CD4-positive, CD25-positive, alpha-beta regulatory T cell (primary cell): Measurements from ENCODE around the gene PBOV1. TPM values are rescaled to one million over a fixed set of nuclear protein-coding genes. Genes with fewer than 3 reads are reported as not detected.

Source experiments
- ATAC-seq, 2 donors: fragments of 150-1000 bp; cut with Tn5 transposase; one replicate each; pipeline ENCODE4 v1.10.0; 2021; ENCODE audit warnings: low read depth in 2 of 2, moderate number of reproducible peaks in 2 of 2, moderate library complexity in 1 of 2
- DNase-seq, 3 donors: peaks; one replicate each; pipeline versions ENCODE4 v3.0.0 to v3.0.0-alpha.2; 2012 to 2022; ENCODE audit warnings: mixed read lengths in 1 of 3
- H3K27ac ChIP-seq: one replicate; pipeline ENCODE4 v1.7.0; 2013; ENCODE audit warnings: mild to moderate bottlenecking, low read length; ENCODE audit not compliant: insufficient read depth, poor library complexity, severe bottlenecking
- H3K27me3 ChIP-seq: one replicate; pipeline ENCODE4 v1.7.0; 2013; ENCODE audit warnings: low read length; ENCODE audit not compliant: control insufficient read depth, insufficient read depth
- H3K36me3 ChIP-seq: one replicate; pipeline ENCODE4 v1.7.0; 2013; ENCODE audit warnings: mild to moderate bottlenecking, low read length, moderate library complexity; ENCODE audit not compliant: control insufficient read depth, insufficient read depth
- H3K4me1 ChIP-seq: 2 replicates; pipeline ENCODE4 v1.7.0; 2013; ENCODE audit warnings: mild to moderate bottlenecking, low read length; ENCODE audit not compliant: insufficient read depth, control insufficient read depth, poor library complexity, severe bottlenecking
- H3K4me3 ChIP-seq: one replicate; pipeline ENCODE4 v1.7.0; 2013; ENCODE audit warnings: low read depth, mild to moderate bottlenecking, low read length, moderate library complexity
- H3K9me3 ChIP-seq, 2 experiments: 1 replicate in 1 of 2; 2 replicates in 1 of 2; pipeline ENCODE4 v1.7.0; 2013; ENCODE audit warnings: low read length in 2 of 2, mild to moderate bottlenecking in 1 of 2, moderate library complexity in 1 of 2; ENCODE audit not compliant: control insufficient read depth in 2 of 2
- H3K27ac Mint-ChIP-seq, 3 donors: one replicate each; pipeline ENCODE4 v1.8.0; 2020 to 2022; ENCODE audit warnings: mild to moderate bottlenecking in 3 of 3, mixed read lengths in 3 of 3, moderate library complexity in 2 of 3
- H3K27me3 Mint-ChIP-seq: one replicate; pipeline ENCODE4 v1.8.0; 2022; ENCODE audit warnings: mild to moderate bottlenecking, mixed read lengths
- H3K36me3 Mint-ChIP-seq: one replicate; pipeline ENCODE4 v1.8.0; 2020; ENCODE audit warnings: mixed read lengths
- H3K4me1 Mint-ChIP-seq, 4 donors: one replicate each; pipeline ENCODE4 v1.8.0; 2020 to 2022; ENCODE audit warnings: mixed read lengths in 4 of 4, mild to moderate bottlenecking in 1 of 4
- H3K4me3 Mint-ChIP-seq, 4 donors: one replicate each; pipeline ENCODE4 v1.8.0; 2020 to 2022; ENCODE audit warnings: mild to moderate bottlenecking in 4 of 4, mixed read lengths in 4 of 4, moderate library complexity in 3 of 4
- H3K9me3 Mint-ChIP-seq, 7 donors: one replicate each; pipeline ENCODE4 v1.8.0; 2020 to 2022; ENCODE audit warnings: mixed read lengths in 7 of 7, mild to moderate bottlenecking in 3 of 7, moderate library complexity in 2 of 7
- polyA plus RNA-seq, 4 donors: library from polyadenylated mRNA; unstranded; fragments of 300-500 nt; fragmentation: Illumina TruSeq; gene quantifications; one replicate each; pipeline ENCODE4 v1.2.3, GENCODE V29; 2021
- total RNA-seq: library from RNA; stranded (reverse); gene quantifications from one replicate; pipeline ENCODE4 v1.2.3, GENCODE V29; 2022

The PBOV1 gene
- total and polyA plus RNA-seq, 5 donors from 2014 or later, result not detected

- Mint-ChIP-seq H3K4me3 (no peak overlapping the region), H3K27me3 (peaks cover 6% of the 10 kb centered on the region)
Observed at GRCh38 chr6:138245751-138246150, 27.5 kb upstream of the PBOV1 start.

GRCh38 chr6:138242987-138243592 is 24.8 kb upstream of the PBOV1 start:
- DNase-seq (no peak), ATAC-seq (no peak)
- Mint-ChIP-seq H3K4me1 (no peaks in the 10 kb centered on the region), H3K4me3 (no peak overlapping the region), H3K9me3 (no peaks in the 10 kb centered on the region), H3K36me3 (no peaks in the 10 kb centered on the region), H3K27ac (no peak overlapping the region), H3K27me3 (peaks cover 6% of the 10 kb centered on the region)
- H3K4me1 ChIP-seq, result no peaks in the 10 kb centered on the region
- no peaks in the 10 kb centered on the region for H3K9me3 ChIP-seq
- no peaks in the 10 kb centered on the region for H3K27me3 ChIP-seq
- no peaks in the 10 kb centered on the region for H3K36me3 ChIP-seq
- no peak overlapping the region for H3K27ac ChIP-seq
- no peak overlapping the region for H3K4me3 ChIP-seq

More at GRCh38 chr6:138245751-138246150, 27.5 kb upstream of the PBOV1 start:
- Mint-ChIP-seq H3K27ac (no peak overlapping the region), H3K9me3 (no peaks in the 10 kb centered on the region), H3K36me3 (no peaks in the 10 kb centered on the region), H3K4me1 (no peaks in the 10 kb centered on the region)
- no peak for DNase-seq
- Histone ChIP-seq H3K4me1 (no peaks in the 10 kb centered on the region), H3K27me3 (no peaks in the 10 kb centered on the region), H3K27ac (no peak overlapping the region), H3K36me3 (no peaks in the 10 kb centered on the region), H3K9me3 (no peaks in the 10 kb centered on the region), H3K4me3 (no peak overlapping the region)
- ATAC-seq, result no peak

GRCh38 chr6:138241934-138242333 is 23.6 kb upstream of the PBOV1 start:
- H3K4me3 Mint-ChIP-seq, result no peak overlapping the region
- H3K4me1 Mint-ChIP-seq, result no peaks in the 10 kb centered on the region
- Histone ChIP-seq H3K27me3 (no peaks in the 10 kb centered on the region), H3K36me3 (no peaks in the 10 kb centered on the region), H3K27ac (no peak overlapping the region), H3K9me3 (no peaks in the 10 kb centered on the region), H3K4me3 (no peak overlapping the region), H3K4me1 (no peaks in the 10 kb centered on the region)
- no peaks in the 10 kb centered on the region for H3K36me3 Mint-ChIP-seq
- ATAC-seq (no peak), DNase-seq (no peak)
- H3K9me3 Mint-ChIP-seq, result no peaks in the 10 kb centered on the region
- peaks cover 6% of the 10 kb centered on the region for H3K27me3 Mint-ChIP-seq
- H3K27ac Mint-ChIP-seq, result no peak overlapping the region

- no peaks in the 10 kb centered on the region for H3K36me3 Mint-ChIP-seq
- Histone ChIP-seq H3K27me3 (no peaks in the 10 kb centered on the region), H3K27ac (no peak overlapping the region), H3K4me1 (no peaks in the 10 kb centered on the region), H3K36me3 (no peaks in the 10 kb centered on the region), H3K4me3 (no peak overlapping the region), H3K9me3 (no peaks in the 10 kb centered on the region)
- no peak overlapping the region for H3K27ac Mint-ChIP-seq
- H3K4me1 Mint-ChIP-seq, result no peaks in the 10 kb centered on the region
- no peaks in the 10 kb centered on the region for H3K9me3 Mint-ChIP-seq
- DNase-seq (no peak), ATAC-seq (no peak)
- H3K27me3 Mint-ChIP-seq, result peaks cover 6% of the 10 kb centered on the region
- H3K4me3 Mint-ChIP-seq, result no peak overlapping the region
Observed at GRCh38 chr6:138241381-138241780, 23.1 kb upstream of the PBOV1 start.

GRCh38 chr6:138240476-138241245 is 22.4 kb upstream of the PBOV1 start:
- DNase-seq, result no peak
- no peaks in the 10 kb centered on the region for H3K9me3 ChIP-seq

GRCh38 chr6:138239774-138240173 is 21.5 kb upstream of the PBOV1 start:
- Histone ChIP-seq H3K27me3 (no peaks in the 10 kb centered on the region), H3K27ac (no peak overlapping the region), H3K36me3 (no peaks in the 10 kb centered on the region), H3K9me3 (no peaks in the 10 kb centered on the region), H3K4me1 (no peaks in the 10 kb centered on the region), H3K4me3 (no peak overlapping the region)
- Mint-ChIP-seq H3K4me1 (no peaks in the 10 kb centered on the region), H3K36me3 (no peaks in the 10 kb centered on the region), H3K27me3 (peaks cover 6% of the 10 kb centered on the region), H3K9me3 (no peaks in the 10 kb centered on the region), H3K4me3 (no peak overlapping the region), H3K27ac (no peak overlapping the region)
- ATAC-seq, result no peak
- DNase-seq, result no peak

More at GRCh38 chr6:138240476-138241245, 22.4 kb upstream of the PBOV1 start:
- Mint-ChIP-seq H3K27ac (no peak overlapping the region), H3K4me1 (no peaks in the 10 kb centered on the region), H3K27me3 (peaks cover 6% of the 10 kb centered on the region), H3K4me3 (no peak overlapping the region), H3K9me3 (no peaks in the 10 kb centered on the region), H3K36me3 (no peaks in the 10 kb centered on the region)
- H3K27ac ChIP-seq, result no peak overlapping the region
- no peak for ATAC-seq
- H3K36me3 ChIP-seq, result no peaks in the 10 kb centered on the region
- H3K27me3 ChIP-seq, result no peaks in the 10 kb centered on the region
- H3K4me3 ChIP-seq, result no peak overlapping the region
- H3K4me1 ChIP-seq, result no peaks in the 10 kb centered on the region

GRCh38 chr6:138238368-138238767 is 20.1 kb upstream of the PBOV1 start:
- ATAC-seq (no peak), DNase-seq (no peak)
- H3K27ac Mint-ChIP-seq, result no peak overlapping the region
- no peak overlapping the region for H3K4me3 ChIP-seq
- H3K27ac ChIP-seq, result no peak overlapping the region
- no peaks in the 10 kb centered on the region for H3K4me1 Mint-ChIP-seq
- H3K27me3 Mint-ChIP-seq, result peaks cover 9% of the 10 kb centered on the region
- H3K9me3 ChIP-seq, result no peaks in the 10 kb centered on the region
- H3K36me3 Mint-ChIP-seq, result no peaks in the 10 kb centered on the region
- H3K36me3 ChIP-seq, result no peaks in the 10 kb centered on the region
- H3K4me1 ChIP-seq, result no peaks in the 10 kb centered on the region
- no peak overlapping the region for H3K4me3 Mint-ChIP-seq
- H3K27me3 ChIP-seq, result no peaks in the 10 kb centered on the region
- no peaks in the 10 kb centered on the region for H3K9me3 Mint-ChIP-seq

GRCh38 chr6:138237463-138237862 is 19.2 kb upstream of the PBOV1 start:
- Histone ChIP-seq H3K9me3 (no peaks in the 10 kb centered on the region), H3K27ac (no peak overlapping the region), H3K36me3 (no peaks in the 10 kb centered on the region), H3K4me3 (no peak overlapping the region), H3K27me3 (no peaks in the 10 kb centered on the region), H3K4me1 (no peaks in the 10 kb centered on the region)
- no peaks in the 10 kb centered on the region for H3K4me1 Mint-ChIP-seq
- H3K9me3 Mint-ChIP-seq, result no peaks in the 10 kb centered on the region
- no peak overlapping the region for H3K4me3 Mint-ChIP-seq
- H3K36me3 Mint-ChIP-seq, result no peaks in the 10 kb centered on the region
- peaks cover 14% of the 10 kb centered on the region for H3K27me3 Mint-ChIP-seq
- DNase-seq (no peak), ATAC-seq (no peak)
- no peak overlapping the region for H3K27ac Mint-ChIP-seq
